Stimulated activated CD4-positive, alpha-beta T cell treated with anti-CD3 and anti-CD28 coated beads, Interleukin-4, amount 100 ng/mL, for 24 hours (primary cell): ENCODE results near the gene ABCB4.

Source experiments
- DNase-seq: peaks from one replicate; pipeline ENCODE4 v3.0.0-alpha.2; 2020

ABCB4 gene

GRCh38 chr7:87416682-87417587 lies 58.5 kb downstream of the ABCB4 start:
- DNase-seq, result peak; percentile 77

- DNase-seq, result no peak
These were observed 60.7 kb downstream of the ABCB4 start for GRCh38 chr7:87414794-87415188.

GRCh38 chr7:87413951-87414793 lies 61.3 kb downstream of the ABCB4 start:
- no peak for DNase-seq

- no peak for DNase-seq
These were observed 62.5 kb downstream of the ABCB4 start for GRCh38 chr7:87413029-87413428.

GRCh38 chr7:87411186-87411585 lies 64.3 kb downstream of the ABCB4 start:
- DNase-seq, result no peak

- no peak for DNase-seq
These were observed 70.8 kb downstream of the ABCB4 start for GRCh38 chr7:87404674-87405073.

GRCh38 chr7:87398446-87398845 lies 77.0 kb downstream of the ABCB4 start:
- no peak for DNase-seq

- no peak for DNase-seq
These were observed 79.9 kb downstream of the ABCB4 start for GRCh38 chr7:87395442-87396020.

GRCh38 chr7:87391020-87391701 lies 84.3 kb downstream of the ABCB4 start:
- DNase-seq, result no peak

- DNase-seq, result no peak
These were observed 94.6 kb downstream of the ABCB4 start for GRCh38 chr7:87380905-87381304.

GRCh38 chr7:87375662-87376435 lies 99.6 kb downstream of the ABCB4 start:
- DNase-seq, result no peak

- DNase-seq, result no peak
These were observed 104.8 kb downstream of the ABCB4 start for GRCh38 chr7:87370660-87371180.

GRCh38 chr7:87369216-87369615 lies 106.3 kb downstream of the ABCB4 start:
- peak; percentile 22 for DNase-seq

- DNase-seq, result no peak
These were observed 111.2 kb downstream of the ABCB4 start for GRCh38 chr7:87364246-87364645.

GRCh38 chr7:87363342-87363741 lies 112.1 kb downstream of the ABCB4 start:
- no peak for DNase-seq

- no peak for DNase-seq
These were observed 114.2 kb downstream of the ABCB4 start for GRCh38 chr7:87361320-87361719.

- no peak for DNase-seq
These were observed 116.1 kb downstream of the ABCB4 start for GRCh38 chr7:87359366-87359765.

GRCh38 chr7:87356448-87356847 lies 119.0 kb downstream of the ABCB4 start:
- no peak for DNase-seq

GRCh38 chr7:87354749-87355148 lies 120.7 kb downstream of the ABCB4 start:
- no peak for DNase-seq
